ENCODE data around the gene TIMM21.
A peak's percentile ranks its signal among the peaks of the same experiment; 100 is the strongest.

TIMM21 gene

DNA sequence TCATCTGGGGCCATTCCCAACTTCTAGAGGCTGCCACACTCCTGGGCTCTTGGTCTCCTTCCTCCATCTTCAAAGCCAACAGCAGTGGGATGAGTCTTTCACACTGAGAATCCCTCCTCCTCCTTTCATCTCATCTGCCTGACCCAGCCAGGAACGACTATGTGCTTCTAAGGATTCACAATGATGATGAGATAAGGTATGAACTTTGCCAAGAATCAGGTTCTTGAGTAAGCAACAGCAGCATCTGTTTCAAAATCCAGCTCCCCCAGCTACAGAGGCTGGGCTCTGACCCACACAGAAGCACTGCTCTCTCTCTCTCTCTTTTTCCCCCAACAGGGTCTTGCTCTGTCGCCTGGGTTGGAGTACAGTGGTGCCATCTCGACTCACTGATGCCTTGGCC, 46.4 kb downstream of the TIMM21 start:
- no peak for FAIRE-seq

DNA sequence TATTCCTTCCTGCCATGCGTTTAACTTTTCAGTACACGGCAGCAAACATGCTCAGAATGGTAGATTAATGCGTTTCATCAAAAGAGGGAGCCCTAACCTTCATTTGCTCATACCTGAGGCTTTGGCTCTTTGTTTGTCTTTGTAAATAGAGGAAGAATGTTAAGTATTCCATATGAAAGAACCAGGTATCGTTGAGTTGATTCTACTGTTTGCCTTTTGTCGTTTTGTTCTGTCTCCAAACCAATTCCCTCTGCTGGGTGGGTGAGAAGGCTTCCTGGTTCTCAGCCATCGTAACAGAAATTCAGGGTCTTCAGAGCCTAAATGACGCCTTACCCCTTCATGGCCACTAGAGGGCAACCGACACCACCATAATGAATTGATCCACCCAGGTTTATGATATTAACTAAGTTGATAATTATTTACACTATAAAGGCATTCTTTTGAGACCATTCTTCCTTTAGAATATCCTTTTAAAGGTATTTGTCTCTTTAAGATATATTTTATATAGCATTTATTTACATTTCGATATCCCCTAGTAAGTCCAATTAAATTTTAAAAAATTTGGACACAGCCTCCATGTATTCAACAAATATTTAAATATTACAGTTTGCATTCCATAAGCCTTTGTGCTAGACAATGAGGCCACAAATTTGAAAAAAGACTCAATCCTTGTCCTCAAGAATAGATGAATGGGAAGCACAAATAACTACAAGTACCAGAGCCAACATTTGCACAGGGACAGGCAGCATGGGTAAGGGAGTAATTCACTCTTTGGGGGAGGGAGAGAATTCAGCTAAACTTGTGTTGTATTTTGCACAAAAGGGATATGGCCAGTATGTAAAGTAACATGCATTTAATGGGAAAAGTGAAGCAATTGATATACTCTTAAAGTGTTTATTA, 48.1 kb downstream of the TIMM21 start:
- peak; percentile 74 for FAIRE-seq

DNA sequence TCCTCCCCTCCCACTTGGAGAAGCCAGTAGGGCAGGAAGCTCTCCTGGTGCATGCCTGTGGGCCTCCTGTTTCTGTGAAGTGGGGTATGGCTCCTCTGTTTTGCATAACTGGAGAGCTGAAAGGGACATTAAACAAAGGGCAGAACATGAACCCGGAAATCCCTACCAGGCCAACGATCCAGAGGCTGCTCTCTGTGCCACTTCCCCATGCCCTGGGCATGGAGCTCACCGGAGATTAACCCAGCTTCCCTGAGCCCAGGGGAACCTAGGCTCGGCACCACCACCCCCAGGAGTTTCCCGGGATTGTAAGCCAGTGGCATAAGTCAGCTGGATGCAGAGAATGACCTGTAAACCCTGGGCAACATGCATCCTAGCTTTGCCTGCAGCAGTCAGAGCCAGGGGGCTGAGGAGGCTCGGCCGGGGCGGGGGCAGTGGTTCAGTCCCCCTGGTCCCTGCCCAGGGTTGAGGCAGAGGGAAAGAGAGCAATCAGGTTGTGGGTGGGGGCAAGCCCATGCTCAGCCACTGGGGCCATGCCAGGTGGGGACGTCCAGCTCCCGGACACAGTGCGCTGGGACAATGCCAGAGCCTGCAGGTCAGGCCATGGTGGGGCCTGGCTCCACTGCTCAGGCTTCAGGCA, 49.5 kb downstream of the TIMM21 start:
- FAIRE-seq, result no peak

DNA sequence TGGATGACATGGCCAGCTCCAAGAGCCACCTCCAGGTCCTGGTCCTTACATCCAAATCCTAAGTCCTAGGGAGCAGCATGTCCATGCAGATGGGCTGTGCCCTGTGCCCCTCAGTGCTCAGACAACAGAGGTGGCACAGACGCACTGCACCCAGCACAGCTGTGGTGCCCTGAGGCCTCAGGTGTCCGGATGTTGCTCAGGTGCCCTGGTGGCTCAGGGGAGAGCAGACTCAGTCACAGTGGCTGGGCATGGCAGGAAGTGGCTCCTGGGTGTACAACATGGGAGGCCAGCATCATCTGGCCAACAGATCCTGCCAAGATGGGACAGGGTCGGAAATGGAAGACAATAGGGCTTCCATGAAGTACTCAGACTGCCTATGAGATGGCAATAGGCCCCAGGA, 50.1 kb downstream of the TIMM21 start:
- no peak for FAIRE-seq

DNA sequence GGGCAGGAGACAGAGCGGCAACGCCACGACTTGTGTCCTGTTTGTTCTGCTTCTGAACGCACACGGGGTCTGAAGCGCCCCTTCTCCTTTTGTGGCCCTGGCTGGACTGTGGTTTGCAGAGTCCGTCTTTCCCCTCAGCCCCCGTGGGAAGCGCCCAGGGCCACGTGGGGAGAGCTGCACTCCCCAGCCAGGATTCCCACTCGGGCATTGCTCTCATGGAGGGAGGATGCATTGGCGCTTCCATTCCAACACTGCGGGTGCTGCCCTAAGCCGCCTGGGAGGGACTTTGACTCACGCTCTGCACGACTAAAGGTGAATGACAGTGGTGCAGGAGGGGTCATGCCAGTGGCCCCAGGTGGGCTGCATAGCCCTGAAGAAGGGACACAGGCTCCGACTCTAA, 52.5 kb downstream of the TIMM21 start:
- FAIRE-seq, result no peak

DNA sequence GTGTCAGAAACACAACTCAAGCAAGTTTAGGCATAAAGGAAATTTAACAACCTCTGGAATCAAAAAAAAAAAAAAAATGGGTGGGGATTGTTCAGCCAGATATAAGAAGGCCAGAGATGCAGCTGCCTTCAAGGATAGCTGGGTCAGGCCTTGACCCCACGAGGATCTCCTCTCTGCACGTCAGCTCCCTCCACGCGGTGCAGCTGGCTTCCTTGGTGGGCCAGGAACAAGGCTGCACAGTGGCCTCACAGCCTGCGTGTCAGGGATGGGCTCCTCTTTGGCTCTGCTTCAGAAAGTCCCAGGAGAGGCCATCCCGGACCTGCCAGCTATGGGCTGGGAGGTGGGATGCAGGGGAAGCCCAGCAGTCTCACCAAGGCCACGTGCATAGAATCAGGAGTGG, 55.5 kb downstream of the TIMM21 start:
- no peak for FAIRE-seq

DNA sequence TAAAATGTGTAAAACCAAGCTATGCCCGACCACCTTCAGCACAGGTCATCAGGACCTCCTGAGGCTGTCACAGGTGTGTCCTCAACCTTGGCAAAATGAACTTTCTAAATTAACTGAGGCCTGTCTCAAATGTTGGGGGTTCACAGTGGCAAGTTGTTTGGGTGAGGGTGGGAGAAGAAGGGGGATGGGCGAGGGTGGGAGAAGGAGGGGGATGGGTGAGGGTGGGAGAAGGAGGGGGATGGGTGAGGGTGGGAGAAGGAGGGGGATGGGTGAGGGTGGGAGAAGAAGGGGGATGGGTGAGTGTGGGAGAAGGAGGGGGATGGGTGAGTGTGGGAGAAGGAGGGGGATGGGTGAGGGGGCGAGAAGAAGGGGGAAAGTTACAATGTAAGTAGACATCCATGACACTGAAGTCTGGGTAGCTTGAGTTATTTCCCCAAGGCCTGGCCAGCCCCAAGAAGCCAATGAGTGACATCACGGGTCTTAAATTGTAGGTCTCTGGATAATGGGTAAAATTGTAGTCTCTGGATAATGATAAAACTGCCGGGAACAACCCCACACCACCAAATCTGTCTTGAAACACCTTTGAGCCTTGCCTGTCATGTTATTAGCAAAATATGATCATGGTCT, 56.3 kb downstream of the TIMM21 start:
- FAIRE-seq, result no peak
